Ovary (tissue), 9 donors: ENCODE measurements around the gene RBM6. TPM values are rescaled to one million over a fixed set of nuclear protein-coding genes. Genes with fewer than 3 reads are reported as not detected.
"Not testable (repeated sequence)": the region's sequence is repeated elsewhere in the genome, so short reads cannot be mapped to it uniquely, and the experiment has no call there.

ENCODE experiments used
- DNase-seq, 5 donors: peaks; one replicate each; pipeline ENCODE4 v3.0.0-alpha.2; 2019 to 2020
- H3K27ac ChIP-seq, 2 donors: fragments of 200-600 bp; one replicate each; pipeline versions ENCODE4 v1.5.1 to v1.8.0; 2019 to 2022
- H3K27me3 ChIP-seq: fragments of 200-600 bp; one replicate; pipeline ENCODE4 v1.8.0; 2022
- H3K36me3 ChIP-seq: fragments of 200-600 bp; sonication (generic); one replicate; pipeline ENCODE4 v1.5.1; 2019
- H3K4me1 ChIP-seq: one replicate; pipeline ENCODE4 v1.8.1; 2013; ENCODE audit warnings: mild to moderate bottlenecking, moderate library complexity; ENCODE audit not compliant: insufficient read depth
- H3K4me3 ChIP-seq: fragments of 200-600 bp; sonication (generic); one replicate; pipeline ENCODE4 v1.5.1; 2017
- H3K9me3 ChIP-seq, 2 donors: fragments of 200-600 bp in 1 of 2; sonication (generic) in 1 of 2; one replicate each; pipeline versions ENCODE4 v1.5.1 to v1.8.1; 2013 to 2019; ENCODE audit warnings: mild to moderate bottlenecking in 1 of 2, moderate library complexity in 1 of 2
- CTCF ChIP-seq, 3 donors: fragments of 450-650 bp in 2 of 3; fragments of 200-600 bp in 1 of 3; IDR thresholded peaks; one replicate each; pipeline versions ENCODE4 v1.5.1 to v1.8.0; 2016 to 2022; ENCODE audit warnings: antibody characterized with exemption in 3 of 3, mild to moderate bottlenecking in 1 of 3
- EP300 ChIP-seq: sonication (generic); formaldehyde crosslinking; IDR thresholded peaks from one replicate; pipeline ENCODE4 v1.6.1; 2017; ENCODE audit warnings: antibody characterized with exemption
- POLR2A ChIP-seq: fragments of 450-650 bp; IDR thresholded peaks from one replicate; pipeline ENCODE4 v1.6.1; 2017; ENCODE audit warnings: antibody characterized with exemption, mild to moderate bottlenecking, moderate library complexity
- WGBS, 3 donors: extraction: QIAGEN DNeasy Blood & Tissue Kit in 1 of 3; methylation state at CpG; one replicate each; pipeline versions ENCODE4 v1.1.5 to v1.1.7; 2013 to 2017; 5-methylcytosine and 5-hydroxymethylcytosine counted together
- intact Hi-C, 4 donors: fragments of 100-400 bp; cut with DNase I; formaldehyde crosslinking; loops; one replicate each; pipeline versions ENCODE4 v1.11.0 to v1.15.1; 2022 to 2023
- polyA plus RNA-seq, 2 donors: library from polyadenylated mRNA; stranded (reverse); fragments of 200-250 nt in 1 of 2; fragments of 350-450 nt in 1 of 2; fragmentation: Illumina TruSeq in 1 of 2; extraction: RNeasy Lipid Tissue Mini Kit (QIAGEN cat#74804) in 1 of 2; gene quantifications; one replicate each; pipeline ENCODE4 v1.2.3, GENCODE V29; 2013 to 2014
- total RNA-seq, 7 donors: library from RNA; depleted of rRNA in 2 of 7; stranded (reverse); fragments of >200 nt in 2 of 7; fragmentation: NEBNext Ultra II Directional in 3 of 7; extraction: Animal tissue kit (Norgen Biotek cat#: 25700) in 3 of 7; gene quantifications; one replicate each; pipeline versions ENCODE4 v1.1.0 to v1.2.4, GENCODE V29; 2016 to 2023
- donor health status: DM: no; HTN: no; CAD: no; lungs with moderate emphysema.
- donor health status: DM: no; HTN: no; CAD: no.
- donor health status: Bipolar disorder and iron deficiency.
- donor health status: DM: yes; HTN: yes; CAD: no.
- donor health status: DM: no; HTN: no; CAD: no.
- donor health status: DM: yes; HTN: yes; CAD: no.

Gene RBM6
- total and polyA plus RNA-seq, 9 donors: 70.1 to 108 (median 88.0) TPM

DNA sequence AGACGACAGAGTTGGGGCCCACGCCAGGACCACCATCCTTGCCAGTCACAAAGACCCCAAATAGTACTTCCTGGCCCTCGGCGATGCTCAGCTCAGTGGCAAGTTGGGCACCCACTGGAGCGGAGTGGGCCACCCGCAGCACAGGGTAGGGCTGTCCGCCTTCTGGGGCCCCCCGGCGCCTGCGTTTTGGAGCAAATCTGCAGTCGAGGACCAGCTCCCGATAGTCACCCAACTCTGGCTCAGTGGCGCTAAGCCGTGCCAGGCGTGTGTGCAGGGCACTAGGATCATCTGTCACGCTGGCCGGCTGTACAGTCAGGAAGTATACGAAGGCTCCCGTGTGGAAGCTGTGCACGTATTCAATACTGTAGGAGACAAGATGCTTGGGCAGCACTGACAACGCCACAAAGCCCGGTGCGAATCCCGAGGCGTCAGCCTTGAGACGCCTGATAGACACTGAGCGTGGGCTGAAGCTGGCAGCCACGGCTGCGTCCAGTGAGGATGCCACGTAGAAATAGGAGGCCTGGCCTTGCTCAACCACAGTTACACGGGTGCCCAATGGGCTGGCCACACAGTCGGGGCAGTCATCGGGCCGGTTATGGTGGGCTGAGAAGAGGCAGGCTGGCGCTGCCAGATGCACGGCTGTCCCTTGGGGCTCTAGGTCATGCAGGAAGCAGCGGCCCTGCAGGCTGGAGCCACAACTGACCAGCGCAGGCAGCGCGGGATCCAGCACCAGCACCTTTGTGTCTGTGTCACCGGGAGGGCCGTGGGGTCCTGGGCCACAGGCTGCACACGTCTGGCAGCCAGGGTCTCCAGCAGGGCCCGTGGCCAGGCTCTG is 37.2 kb upstream of the RBM6 start:
- TF ChIP-seq EP300 (no peak), POLR2A (no peak), CTCF (IDR thresholded peaks at IDR 0.05) (no peak)
- DNase-seq: peak in 2 of 5 donors; percentile 36 to 39
- no peaks in the 10 kb centered on the region for H3K27me3 ChIP-seq
- intact Hi-C loops: loop anchor here in 1 of 4 donors (10.0 kb wide), 2 partner anchors 98 to 198 kb away; partner anchors contain the start of gene INKA1
- H3K4me3 ChIP-seq: no peak overlapping the region
- 92% methylated on average over 41 to 44 of the region's 44 CpGs for WGBS, 3 donors
- no peaks in the 10 kb centered on the region for H3K36me3 ChIP-seq
- H3K27ac ChIP-seq: no peak overlapping the region
- H3K4me1 ChIP-seq: peaks cover 3% of the 10 kb centered on the region
- H3K9me3 ChIP-seq: no peaks in the 10 kb centered on the region

DNA sequence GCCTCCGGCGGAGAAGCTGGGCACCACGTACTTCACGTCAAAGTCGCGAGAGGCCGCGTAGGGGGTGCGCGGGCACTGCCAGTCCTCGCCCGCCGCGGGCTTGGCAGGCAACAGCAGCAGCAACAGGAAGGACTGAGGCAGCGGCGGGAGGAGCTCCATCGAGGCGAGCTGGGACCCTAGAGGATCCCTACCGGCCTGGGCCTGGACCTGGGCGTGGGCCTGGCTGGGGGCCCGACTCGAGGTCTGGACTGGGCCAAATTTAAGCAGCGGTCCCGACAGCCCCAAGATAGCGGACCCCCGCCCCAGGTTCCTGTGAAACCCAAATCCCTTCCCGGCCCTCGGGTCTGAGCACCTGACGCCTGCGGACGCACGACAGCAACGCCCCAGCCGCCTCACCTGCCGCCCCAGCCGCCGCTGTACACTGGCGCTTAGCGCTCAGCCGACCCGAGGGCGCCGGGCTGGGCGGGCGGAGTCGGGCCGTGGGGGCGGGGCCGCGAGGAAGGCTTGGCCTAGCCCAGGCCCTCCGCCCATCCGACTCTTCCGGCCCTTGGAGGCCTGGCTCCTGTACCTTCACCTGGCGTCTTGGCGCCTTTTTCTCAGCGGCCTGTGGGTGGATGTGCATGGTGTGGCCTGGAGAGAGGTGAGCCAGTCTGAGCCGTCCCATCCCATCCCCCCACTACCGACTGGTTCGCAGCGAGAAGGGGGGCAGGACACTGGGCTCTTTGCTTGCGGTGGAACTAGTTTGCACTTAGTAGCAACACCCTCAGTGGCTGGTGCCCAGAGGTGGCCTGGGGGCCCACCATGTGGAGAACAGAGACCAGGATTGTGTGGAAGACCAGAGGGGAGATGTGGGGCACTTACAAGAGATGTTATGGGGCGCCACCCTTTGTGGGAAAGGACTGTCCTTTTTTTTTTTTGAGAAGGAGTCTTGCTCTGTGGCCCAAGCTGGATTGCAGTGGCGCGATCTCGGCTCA is 36.2 kb upstream of the RBM6 start, which contains the start of gene MST1R:
MST1R (minus strand) TSS at position 423 of the 974 bp plus-strand sequence; CDS start at position 159, 264 bp downstream.
- 29 to 57% (median 35%) methylated on average over 36 to 65 of the region's 65 CpGs for WGBS, 3 donors

GRCh38 chr3:49904448-49904847 is 35.5 kb upstream of the RBM6 start:
- intact Hi-C loops: loop anchor here in 1 of 4 donors (10.0 kb wide), 2 partner anchors 100 to 200 kb away; partner anchors contain the start of gene INKA1
- H3K9me3 ChIP-seq, H3K27ac ChIP-seq, DNase-seq, H3K27me3 ChIP-seq, H3K36me3 ChIP-seq, H3K4me3 ChIP-seq, H3K4me1 ChIP-seq: not testable (repeated sequence)
- 95 to 96% (median 96%) methylated on average over 13 of the region's 13 CpGs for WGBS, 3 donors

More for the DNA sequence above, 36.2 kb upstream of the RBM6 start, which contains the start of gene MST1R:
- Histone ChIP-seq H3K4me1 (peaks cover 3% of the 10 kb centered on the region), H3K9me3 (no peaks in the 10 kb centered on the region), H3K27ac (no peak within 1 kb of the TSS), H3K27me3 (no peaks in the 10 kb centered on the region), H3K4me3 (peak within 1 kb of the TSS; percentile 13), H3K36me3 (no peaks in the 10 kb centered on the region)
- intact Hi-C loops: loop anchor here in 1 of 4 donors (10.0 kb wide), 2 partner anchors 99 to 199 kb away; partner anchors contain the start of gene INKA1
- TF ChIP-seq EP300 (no peak), CTCF (IDR thresholded peaks at IDR 0.05) (peak in 1 of 3 donors; percentile 12)
- DNase-seq: peak; percentile 64 to 78 (median 72)

DNA sequence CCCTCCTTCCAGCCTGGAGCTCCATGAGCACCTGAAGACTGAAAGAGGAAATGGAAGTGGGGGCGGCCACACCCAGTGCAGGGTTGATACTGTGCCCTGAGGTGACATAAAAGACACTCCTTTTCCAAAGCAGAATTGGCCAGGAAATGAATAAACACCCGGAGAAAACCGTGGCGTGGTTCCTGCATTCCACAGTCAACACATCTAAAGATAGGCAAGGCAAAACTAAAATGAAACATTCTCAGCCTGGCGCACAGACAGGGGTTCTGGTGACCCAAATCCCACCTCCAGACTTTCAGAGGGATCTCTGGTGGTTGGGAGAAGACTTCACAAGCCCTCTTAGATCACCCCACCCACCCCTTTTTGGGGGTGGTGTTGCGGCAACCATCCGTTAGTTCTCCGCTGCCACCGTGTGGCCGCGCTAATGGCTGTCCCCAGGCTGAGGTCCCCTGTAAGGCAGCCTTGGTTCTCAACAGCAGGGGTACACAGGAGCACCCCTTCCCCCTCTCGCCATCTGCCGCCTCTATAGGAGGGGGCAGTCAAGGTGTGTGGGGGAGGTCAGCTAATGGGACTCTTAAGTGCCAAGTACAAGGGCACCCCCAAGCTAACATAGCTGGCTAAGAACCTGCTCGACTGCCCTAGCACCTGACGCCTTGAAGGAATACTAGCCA is 33.7 kb upstream of the RBM6 start:
- H3K4me3 ChIP-seq: no peak overlapping the region
- intact Hi-C loops: loop anchor here in 1 of 4 donors (10.0 kb wide), 2 partner anchors 101 to 201 kb away; partner anchors contain the start of gene INKA1
- DNase-seq: peak; percentile 44 to 68 (median 54)
- TF ChIP-seq POLR2A (no peak), CTCF (IDR thresholded peaks at IDR 0.05) (peak in 2 of 3 donors; percentile 62 to 71)
- H3K9me3 ChIP-seq: no peaks in the 10 kb centered on the region
- peak overlapping the region; percentile 15 to 29 for H3K27ac ChIP-seq
- peaks cover 3% of the 10 kb centered on the region for H3K4me1 ChIP-seq
- 10 to 15% (median 14%) methylated on average over 15 of the region's 15 CpGs for WGBS, 3 donors
- no peaks in the 10 kb centered on the region for H3K36me3 ChIP-seq
- H3K27me3 ChIP-seq: no peaks in the 10 kb centered on the region
